ENCODE data around the gene PDCD6IP.

DNA sequence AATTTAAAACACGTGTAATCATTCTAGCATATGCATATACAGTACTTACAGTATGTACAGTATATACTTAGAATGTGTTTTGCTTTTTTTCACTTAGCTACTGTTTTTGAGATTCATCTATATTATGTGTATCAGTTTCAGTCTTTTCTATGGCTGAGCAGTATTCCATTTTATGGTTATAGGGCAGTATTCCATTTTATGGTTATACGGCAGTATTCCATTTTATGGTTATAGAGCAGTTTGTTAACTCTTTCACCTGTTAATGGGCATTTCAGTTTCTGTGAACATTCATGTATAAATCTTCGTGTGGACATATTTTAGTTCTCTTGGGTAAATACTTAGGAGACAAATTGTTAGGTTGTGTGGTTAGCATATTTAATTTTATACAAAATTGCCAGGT is 40.9 kb downstream of the PDCD6IP start:
- TF ChIP-seq, protein P1, sequence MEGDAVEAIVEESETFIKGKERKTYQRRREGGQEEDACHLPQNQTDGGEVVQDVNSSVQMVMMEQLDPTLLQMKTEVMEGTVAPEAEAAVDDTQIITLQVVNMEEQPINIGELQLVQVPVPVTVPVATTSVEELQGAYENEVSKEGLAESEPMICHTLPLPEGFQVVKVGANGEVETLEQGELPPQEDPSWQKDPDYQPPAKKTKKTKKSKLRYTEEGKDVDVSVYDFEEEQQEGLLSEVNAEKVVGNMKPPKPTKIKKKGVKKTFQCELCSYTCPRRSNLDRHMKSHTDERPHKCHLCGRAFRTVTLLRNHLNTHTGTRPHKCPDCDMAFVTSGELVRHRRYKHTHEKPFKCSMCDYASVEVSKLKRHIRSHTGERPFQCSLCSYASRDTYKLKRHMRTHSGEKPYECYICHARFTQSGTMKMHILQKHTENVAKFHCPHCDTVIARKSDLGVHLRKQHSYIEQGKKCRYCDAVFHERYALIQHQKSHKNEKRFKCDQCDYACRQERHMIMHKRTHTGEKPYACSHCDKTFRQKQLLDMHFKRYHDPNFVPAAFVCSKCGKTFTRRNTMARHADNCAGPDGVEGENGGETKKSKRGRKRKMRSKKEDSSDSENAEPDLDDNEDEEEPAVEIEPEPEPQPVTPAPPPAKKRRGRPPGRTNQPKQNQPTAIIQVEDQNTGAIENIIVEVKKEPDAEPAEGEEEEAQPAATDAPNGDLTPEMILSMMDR (conservative IDR thresholded peaks at IDR 0.05 in 1 of 2, IDR thresholded peaks at IDR 0.05 in 1 of 2; ENCODE audit: low read depth in 1 of 2, low read length in 2 of 2) = no peak
- TF ChIP-seq EZH2 (IDR thresholded peaks at IDR 0.05; ENCODE audit: low read length, missing control alignments) = no peak
